ENCODE measurements around the gene SMIM38.

DNA sequence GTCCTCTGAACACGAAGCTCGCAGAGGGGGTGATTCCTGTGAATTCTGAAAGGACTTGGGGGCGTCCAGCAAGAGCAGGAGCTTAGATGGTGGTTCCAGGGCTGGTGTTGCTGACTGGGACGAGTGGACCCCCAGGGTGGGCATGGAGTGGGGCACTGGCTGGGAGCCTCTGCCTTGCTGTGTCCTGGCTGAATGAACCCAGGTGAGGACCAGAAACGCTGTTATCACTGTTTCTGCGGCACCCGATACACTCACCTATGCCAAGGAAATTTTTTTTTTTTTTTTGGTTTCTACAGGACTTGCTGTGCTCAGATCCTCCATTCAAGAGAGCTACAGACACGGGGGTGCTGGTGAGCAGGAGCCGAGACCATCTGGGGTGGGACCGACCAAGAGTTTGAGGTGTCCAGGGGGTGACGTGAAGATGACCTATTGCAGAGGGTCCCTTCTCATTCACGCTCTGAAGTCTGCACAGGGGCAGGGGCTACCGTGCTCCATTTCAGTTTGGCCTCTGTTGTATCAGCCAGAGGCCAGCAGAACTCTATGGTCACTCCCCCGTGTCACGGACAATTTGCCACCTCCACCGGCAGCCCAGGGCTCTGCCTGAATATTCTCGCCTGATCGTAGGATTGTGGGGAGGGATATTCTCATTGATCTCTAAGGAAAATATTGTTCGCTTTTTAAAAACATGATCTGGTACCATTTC, 3.6 kb downstream of the SMIM38 start:
- TF ChIP-seq CTCF (IDR thresholded peaks at IDR 0.05), result no peak
- no peak for TF ChIP-seq POLR2A (IDR thresholded peaks at IDR 0.05)
- TF ChIP-seq POLR2AphosphoS5 (IDR thresholded peaks at IDR 0.05), result no peak
